GM18508 (cell line): ENCODE measurements around the gene PAOX.
"Not testable (repeated sequence)": the region's sequence is repeated elsewhere in the genome, so short reads cannot be mapped to it uniquely, and the experiment has no call there.

Source experiments
- ATAC-seq: cut with Tn5 transposase; IDR thresholded peaks from one replicate; pipeline ENCODE4 v1.9.1; 2021; ENCODE audit warnings: moderate number of reproducible peaks; ENCODE audit not compliant: insufficient read depth, unreplicated experiment

The PAOX gene

DNA sequence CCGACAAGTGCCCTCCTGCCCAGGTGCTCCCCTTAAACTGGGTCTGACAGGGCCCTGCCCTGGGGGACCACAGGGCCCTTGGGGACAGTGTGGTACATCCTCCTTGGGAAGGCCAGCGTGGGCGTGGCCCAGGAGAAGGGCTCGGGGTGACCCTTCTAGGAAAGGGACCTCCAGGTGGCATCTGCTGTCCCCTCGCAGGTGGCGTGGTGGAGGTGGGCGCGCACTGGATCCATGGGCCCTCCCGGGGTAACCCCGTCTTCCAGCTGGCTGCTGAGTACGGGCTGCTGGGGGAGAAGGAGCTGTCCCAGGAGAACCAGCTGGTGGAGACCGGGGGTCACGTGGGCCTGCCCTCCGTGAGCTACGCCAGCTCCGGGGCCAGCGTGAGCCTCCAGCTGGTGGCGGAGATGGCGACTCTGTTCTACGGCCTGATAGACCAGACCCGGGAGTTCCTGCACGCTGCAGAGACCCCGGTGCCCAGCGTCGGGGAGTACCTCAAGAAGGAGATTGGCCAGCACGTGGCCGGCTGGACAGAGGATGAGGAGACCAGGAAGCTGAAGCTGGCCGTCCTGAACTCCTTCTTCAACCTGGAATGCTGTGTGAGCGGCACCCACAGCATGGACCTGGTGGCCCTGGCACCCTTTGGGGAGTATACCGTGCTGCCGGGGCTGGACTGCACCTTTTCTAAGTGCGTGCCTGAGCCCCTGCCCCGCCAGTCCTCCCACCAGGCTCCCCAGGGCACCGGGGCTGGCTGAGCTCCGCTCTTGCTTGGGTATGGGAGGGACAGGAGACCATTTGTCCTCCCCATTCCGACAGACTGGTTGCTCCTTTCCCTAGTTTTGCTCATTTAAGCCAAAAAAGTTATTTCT is 972 bp downstream of the PAOX start:
- no peak for ATAC-seq

GRCh38 chr10:133381036-133381435 is 2.0 kb downstream of the PAOX start:
- ATAC-seq, result no peak

- ATAC-seq, result no peak
Observed at GRCh38 chr10:133383551-133383950, 4.5 kb downstream of the PAOX start.

- no peak for ATAC-seq
Observed at GRCh38 chr10:133384071-133384470, 5.0 kb downstream of the PAOX start.

- ATAC-seq, result no peak
Observed at GRCh38 chr10:133385214-133385613, 6.2 kb downstream of the PAOX start.

- ATAC-seq, result not testable (repeated sequence)
Observed at GRCh38 chr10:133386951-133387350, 7.9 kb downstream of the PAOX start.

- ATAC-seq, result no peak
Observed at GRCh38 chr10:133388236-133388972, 9.3 kb downstream of the PAOX start.

DNA sequence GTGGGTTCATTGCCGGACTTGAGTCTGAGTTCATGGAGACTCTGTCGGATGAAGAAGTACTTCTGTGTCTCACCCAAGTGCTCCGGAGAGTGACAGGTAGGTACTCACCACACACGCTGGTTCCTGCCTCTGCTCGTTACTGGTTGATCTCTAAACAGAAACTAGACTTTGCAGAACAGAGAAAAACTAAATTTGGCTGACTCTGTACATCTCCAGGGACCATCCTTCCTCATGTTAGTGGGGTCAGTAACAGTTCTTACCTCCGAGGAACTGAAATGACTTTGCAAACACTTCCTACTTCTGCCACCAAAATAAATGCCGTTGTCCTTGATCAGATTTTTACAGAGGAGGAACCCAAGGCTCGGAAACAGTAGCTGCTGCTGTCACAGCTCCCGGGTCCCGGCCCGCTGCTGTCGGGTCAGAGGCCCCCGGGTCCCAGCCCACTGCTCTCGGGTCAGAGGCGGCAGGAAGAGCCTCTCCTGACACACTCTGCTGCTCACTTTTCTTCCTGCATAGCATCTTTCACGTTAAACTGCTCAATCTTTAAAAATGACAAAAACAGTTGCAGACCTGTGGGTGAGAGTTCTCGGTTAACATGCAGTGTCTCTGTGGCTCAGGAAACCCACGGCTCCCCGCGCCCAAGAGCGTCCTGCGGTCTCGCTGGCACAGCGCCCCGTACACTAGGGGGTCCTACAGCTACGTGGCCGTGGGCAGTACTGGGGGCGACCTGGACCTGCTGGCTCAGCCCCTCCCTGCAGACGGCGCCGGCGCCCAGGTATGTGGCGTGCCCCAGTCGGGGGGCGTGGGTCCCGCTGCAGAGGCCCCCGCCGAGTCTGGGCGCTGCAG is 10.1 kb downstream of the PAOX start:
- peak; percentile 71 for ATAC-seq

DNA sequence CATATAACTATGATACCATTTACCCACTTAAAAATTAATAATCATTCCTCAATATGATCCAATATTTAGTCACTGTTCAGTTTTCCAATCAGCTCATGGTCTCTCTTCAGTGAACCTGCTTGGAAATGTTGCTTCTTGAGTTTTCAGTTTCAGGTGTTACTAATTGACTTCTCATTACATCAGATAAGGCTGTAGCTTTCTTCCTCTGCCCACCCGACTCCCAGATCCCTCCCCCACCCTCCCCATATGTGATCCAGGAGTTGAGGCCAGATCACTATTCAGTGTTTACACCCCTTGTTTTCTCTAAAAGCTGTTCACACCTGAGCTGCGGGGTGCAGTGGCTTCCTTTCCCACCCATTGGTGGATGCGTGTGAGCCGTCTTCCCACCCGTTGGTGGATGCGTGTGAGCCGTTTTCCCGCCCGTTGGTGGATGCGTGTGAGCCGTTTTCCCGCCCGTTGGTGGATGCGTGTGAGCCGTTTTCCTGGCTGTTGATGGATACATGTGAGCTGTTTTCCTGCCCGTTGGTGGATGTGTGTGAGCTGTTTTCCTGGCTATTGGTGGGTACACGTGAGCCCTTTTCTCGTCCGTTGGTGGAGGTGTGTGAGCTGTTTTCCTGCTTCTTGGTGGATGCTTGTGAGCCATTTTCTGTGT is 11.7 kb downstream of the PAOX start:
- no peak for ATAC-seq

DNA sequence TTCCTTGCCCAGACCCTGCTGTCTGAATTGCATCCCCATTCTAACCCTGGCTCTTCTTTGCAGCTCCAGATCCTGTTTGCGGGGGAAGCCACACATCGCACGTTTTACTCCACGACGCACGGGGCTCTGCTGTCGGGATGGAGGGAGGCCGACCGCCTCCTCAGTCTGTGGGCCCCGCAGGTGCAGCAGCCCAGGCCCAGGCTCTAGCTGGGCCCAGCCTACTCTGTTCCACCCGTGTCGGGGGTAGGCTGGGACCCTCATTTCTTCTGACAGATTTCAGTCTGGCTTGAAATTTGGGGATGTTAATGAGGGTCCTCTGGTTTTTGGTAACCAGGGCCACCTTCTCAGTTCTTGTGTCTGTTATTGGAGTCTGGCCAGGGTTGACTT is 12.2 kb downstream of the PAOX start:
- no peak for ATAC-seq

- ATAC-seq, result no peak
Observed at GRCh38 chr10:133391761-133392518, 12.9 kb downstream of the PAOX start.

DNA sequence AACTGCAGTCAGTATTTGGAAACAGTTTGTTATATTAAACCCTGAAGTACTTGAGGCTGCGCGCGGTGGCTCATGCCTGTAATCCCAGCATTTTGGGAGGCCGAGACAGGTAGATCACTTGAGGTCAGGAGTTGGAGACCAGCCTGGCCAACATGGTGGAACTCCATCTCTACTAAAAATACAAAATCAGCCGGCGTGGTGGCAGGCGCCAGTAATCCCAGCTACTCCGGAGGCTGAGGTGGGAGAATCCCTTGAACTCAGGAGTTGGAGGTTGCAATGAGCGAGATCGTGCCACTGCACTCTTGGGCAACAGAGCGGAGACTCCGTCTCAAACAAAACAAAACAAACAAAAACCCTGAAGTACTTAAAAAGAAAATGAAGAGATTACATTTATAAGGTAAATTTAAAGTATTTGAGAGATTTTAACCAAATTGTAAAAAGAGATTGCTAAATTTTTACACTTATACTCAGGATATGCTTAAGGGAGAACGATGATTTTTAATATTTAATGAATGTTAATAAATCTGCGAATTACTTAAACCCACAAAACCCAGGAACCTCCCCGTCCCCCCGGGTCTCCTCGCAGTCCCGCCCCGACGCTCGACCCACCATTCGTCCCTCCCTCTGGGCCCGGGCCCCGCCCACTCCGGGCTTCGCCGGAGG is 14.5 kb downstream of the PAOX start:
- no peak for ATAC-seq

DNA sequence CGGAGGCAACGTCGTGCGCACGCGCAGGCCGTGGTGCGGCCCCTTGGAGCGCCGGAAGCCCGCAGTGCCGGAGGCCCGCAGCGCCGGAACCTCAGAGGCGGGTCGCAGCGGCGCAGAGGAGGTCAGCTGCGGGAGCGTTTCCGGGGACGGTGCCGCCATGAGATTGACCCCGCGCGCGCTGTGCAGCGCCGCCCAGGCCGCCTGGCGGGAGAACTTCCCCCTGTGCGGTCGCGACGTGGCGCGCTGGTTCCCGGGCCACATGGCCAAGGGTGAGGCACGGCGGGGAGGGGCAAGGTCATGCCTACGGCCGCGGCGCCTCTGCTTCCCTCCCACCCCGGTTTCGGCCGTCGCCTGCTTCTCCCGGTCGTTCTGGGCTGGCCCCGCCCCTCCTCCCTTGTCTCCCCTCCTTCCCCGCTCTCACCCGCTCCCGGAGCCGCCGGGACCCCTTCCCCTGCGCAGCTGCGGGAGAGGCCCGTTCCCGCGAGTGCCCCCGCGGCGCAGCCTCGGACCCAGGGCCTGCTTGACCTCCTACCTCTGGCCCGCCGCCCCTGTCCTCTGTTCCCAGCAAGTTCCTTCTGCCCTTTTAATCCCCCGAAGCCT is 15.1 kb downstream of the PAOX start, which contains the start of gene MTG1:
TSS of gene MTG1 (plus strand) at position 94 of the 600 bp plus-strand sequence. CDS start at position 158, 64 bp downstream.
- peak; percentile 38 for ATAC-seq

DNA sequence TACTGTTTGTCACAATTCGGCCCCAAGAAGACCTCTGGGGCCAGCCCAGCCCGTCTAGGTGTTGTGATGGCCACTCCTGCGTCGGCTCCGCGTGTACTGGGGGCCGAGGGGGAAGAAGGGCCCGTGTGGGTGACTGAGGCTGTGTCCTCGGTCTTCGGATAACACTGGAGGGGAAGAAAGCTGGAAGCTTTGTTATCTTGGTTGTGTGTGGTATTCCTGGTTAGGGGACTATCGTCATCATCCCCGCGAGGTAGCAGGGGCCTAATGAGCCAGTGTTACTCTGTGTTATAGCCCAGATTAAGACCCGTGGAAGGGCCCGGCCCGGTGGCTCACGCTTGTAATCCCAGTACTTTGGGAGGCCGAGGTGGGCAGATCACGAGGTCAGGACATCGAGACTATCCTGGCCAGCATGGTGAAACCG is 15.7 kb downstream of the PAOX start:
- ATAC-seq, result no peak

DNA sequence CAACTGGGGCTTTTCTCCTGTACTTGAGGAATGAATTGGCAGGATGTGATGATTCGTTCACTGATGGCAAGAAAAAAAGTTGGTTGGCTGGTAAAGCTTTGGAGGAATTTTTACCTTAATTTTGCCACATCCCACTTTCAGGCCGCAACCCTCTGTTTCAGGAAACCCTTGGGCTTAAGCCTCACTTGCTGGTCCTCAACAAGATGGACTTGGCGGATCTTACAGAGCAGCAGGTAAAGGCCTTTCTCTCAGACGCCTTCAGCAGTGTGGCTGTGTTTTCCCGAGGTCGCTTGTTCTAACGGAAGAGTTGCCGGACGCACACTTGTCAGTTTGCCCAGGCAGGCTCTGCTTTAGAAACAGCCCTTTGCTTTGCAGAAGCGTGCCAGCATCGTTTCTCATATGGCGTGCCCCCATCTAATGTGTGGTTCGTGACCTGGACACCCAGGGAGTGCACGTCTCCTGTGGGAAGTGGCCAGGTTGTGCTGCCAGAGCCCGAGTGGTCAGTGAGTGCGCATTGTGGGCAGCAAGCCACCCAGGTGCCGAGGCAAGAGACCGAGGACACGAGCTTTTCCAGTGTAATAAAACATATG is 17.1 kb downstream of the PAOX start:
- ATAC-seq, result no peak

- no peak for ATAC-seq
Observed at GRCh38 chr10:133397938-133398337, 18.9 kb downstream of the PAOX start.

DNA sequence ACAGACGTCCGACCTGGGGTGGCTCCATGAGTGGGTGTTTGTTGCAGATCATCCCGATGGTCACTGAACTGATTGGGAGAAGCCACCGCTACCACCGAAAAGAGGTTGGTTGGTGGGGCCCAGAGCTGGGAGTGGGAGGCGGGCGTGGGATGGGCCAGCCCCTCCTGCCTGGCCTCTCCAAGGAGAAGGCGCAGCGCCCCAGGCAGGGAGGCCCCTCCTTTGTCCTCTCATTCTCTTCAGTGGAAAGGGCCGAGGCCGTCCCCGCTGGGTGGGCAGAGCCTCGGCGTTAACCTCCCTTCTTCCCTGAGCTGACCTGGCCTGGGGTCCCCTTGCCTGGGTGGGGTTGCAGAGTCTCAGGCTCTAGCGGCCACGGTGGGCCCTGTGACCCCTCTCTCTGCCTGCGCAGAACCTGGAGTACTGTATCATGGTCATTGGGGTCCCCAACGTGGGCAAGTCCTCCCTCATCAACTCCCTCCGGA is 20.1 kb downstream of the PAOX start:
- no peak for ATAC-seq
